B cell (primary cell): ENCODE measurements around the gene CEACAM19. TPM values are rescaled to one million over a fixed set of nuclear protein-coding genes. Genes with fewer than 3 reads are reported as not detected.
"Not testable (repeated sequence)": the region's sequence is repeated elsewhere in the genome, so short reads cannot be mapped to it uniquely, and the experiment has no call there.

Experiments used
- ATAC-seq: fragments of 200-7000 bp; cut with Tn5 transposase; one replicate; pipeline ENCODE4 v1.10.0; 2021; ENCODE audit warnings: low read depth, mild to moderate bottlenecking, moderate number of reproducible peaks, moderate library complexity
- CTCF ChIA-PET: fragments of 350-600 bp; sonication (Branson Sonifier 250); formaldehyde crosslinking; loops from one replicate; lab custom pipeline; 2021; ENCODE audit warnings: antibody characterized with exemption, inconsistent platforms; lab: Charles Lee
- POLR2A ChIA-PET: fragments of 350-600 bp; sonication (Branson Sonifier 250); formaldehyde crosslinking; loops from one replicate; lab custom pipeline; 2021; ENCODE audit warnings: antibody characterized with exemption; lab: Charles Lee
- DNase-seq: peaks from one replicate; pipeline ENCODE4 v3.0.0; 2013
- H2AFZ ChIP-seq: 2 replicates; pipeline ENCODE4 v1.6.1; 2012; ENCODE audit warnings: mild to moderate bottlenecking, low read depth, low read length; ENCODE audit not compliant: insufficient read depth, poor library complexity, severe bottlenecking
- H3K27ac ChIP-seq, 2 donors: 1 replicate in 1 of 2; 2 replicates in 1 of 2; pipeline ENCODE4 v1.5.1; 2012 to 2013; ENCODE audit warnings: low read length in 2 of 2, mild to moderate bottlenecking in 2 of 2, moderate library complexity in 1 of 2
- H3K27me3 ChIP-seq, 4 experiments: fragments of 200-600 bp in 1 of 4; sonication (generic) in 1 of 4; replicated peaks in 1 of 4; 1 replicate in 2 of 4; 2 replicates in 2 of 4; pipeline versions ENCODE4 v1.6.1 to v1.7.0; 2013 to 2016; ENCODE audit warnings: low read length in 3 of 4, mild to moderate bottlenecking in 2 of 4, mixed read lengths in 1 of 4, moderate library complexity in 1 of 4; ENCODE audit not compliant: insufficient read depth in 4 of 4, control insufficient read depth in 3 of 4; ENCODE audit errors: control extremely low read depth in 1 of 4
- H3K36me3 ChIP-seq, 2 experiments: replicated peaks in 1 of 2; 1 replicate in 1 of 2; 2 replicates in 1 of 2; pipeline versions ENCODE4 v1.6.1 to v1.7.1; 2013; ENCODE audit warnings: low read length in 1 of 2; ENCODE audit not compliant: insufficient read depth in 2 of 2, control insufficient read depth in 1 of 2; ENCODE audit errors: control extremely low read depth in 1 of 2, extremely low read depth in 1 of 2
- H3K4me1 ChIP-seq, 2 donors: fragments of 200-600 bp in 1 of 2; sonication (generic) in 1 of 2; 1 replicate in 1 of 2; 2 replicates in 1 of 2; pipeline versions ENCODE4 v1.5.1 to v1.6.1; 2013 to 2017; ENCODE audit warnings: low read length in 2 of 2; ENCODE audit not compliant: control insufficient read depth in 2 of 2, insufficient read depth in 2 of 2
- H3K4me2 ChIP-seq: replicated peaks from 2 replicates; pipeline ENCODE3; 2012; ENCODE audit warnings: mild to moderate bottlenecking, low read depth, low read length; ENCODE audit not compliant: poor library complexity, severe bottlenecking
- H3K4me3 ChIP-seq, 5 experiments: fragments of 200-600 bp in 1 of 5; sonication (generic) in 1 of 5; 1 replicate in 3 of 5; 2 replicates in 2 of 5; pipeline versions ENCODE4 v1.5.1 to v1.7.0; 2011 to 2016; ENCODE audit warnings: low read length in 4 of 5, mild to moderate bottlenecking in 4 of 5, low read depth in 2 of 5, control low read depth in 1 of 5, moderate library complexity in 1 of 5; ENCODE audit not compliant: insufficient read depth in 1 of 5; ENCODE audit errors: control extremely low read depth in 1 of 5, extremely low read depth in 1 of 5
- H3K79me2 ChIP-seq: fragments of 200-600 bp; sonication (generic); one replicate; pipeline ENCODE4 v1.6.0; 2016; ENCODE audit warnings: low read length; ENCODE audit not compliant: control insufficient read depth, insufficient read depth
- H3K9ac ChIP-seq: fragments of 200-600 bp; sonication (generic); 2 replicates; pipeline ENCODE4 v1.6.1; 2017; ENCODE audit warnings: mild to moderate bottlenecking, low read length, moderate library complexity
- H3K9me3 ChIP-seq, 3 donors: one replicate each; pipeline versions ENCODE4 v1.6.1 to v1.7.1; 2013; ENCODE audit warnings: low read length in 2 of 3; ENCODE audit not compliant: control insufficient read depth in 2 of 3, insufficient read depth in 1 of 3; ENCODE audit errors: control extremely low read depth in 1 of 3
- H4K20me1 ChIP-seq: 2 replicates; pipeline ENCODE4 v1.6.0; 2012; ENCODE audit warnings: mild to moderate bottlenecking, low read length; ENCODE audit not compliant: insufficient read depth, control insufficient read depth, poor library complexity, severe bottlenecking
- H3K27ac Mint-ChIP-seq: one replicate; pipeline ENCODE4 v1.8.0; 2021; ENCODE audit warnings: mixed read lengths
- H3K27me3 Mint-ChIP-seq: one replicate; pipeline ENCODE4 v1.8.0; 2021; ENCODE audit warnings: mixed read lengths
- H3K4me1 Mint-ChIP-seq: one replicate; pipeline ENCODE4 v1.8.0; 2021; ENCODE audit warnings: mixed read lengths
- H3K4me3 Mint-ChIP-seq: one replicate; pipeline ENCODE4 v1.8.0; 2021; ENCODE audit warnings: mixed read lengths
- H3K9me3 Mint-ChIP-seq: one replicate; pipeline ENCODE4 v1.8.0; 2022; ENCODE audit warnings: mixed read lengths; ENCODE audit not compliant: insufficient read depth
- EZH2 ChIP-seq: IDR thresholded peaks from 2 replicates; pipeline ENCODE4 v1.6.1; 2012; ENCODE audit warnings: borderline replicate concordance, low read depth, mild to moderate bottlenecking, moderate library complexity, low read length; ENCODE audit not compliant: insufficient read depth, poor library complexity, severe bottlenecking
- WGBS: methylation state at CpG from one replicate; pipeline ENCODE4 v1.1.5; 2013; ENCODE audit warnings: missing lambda C conversion rate; ENCODE audit not compliant: insufficient coverage; 5-methylcytosine and 5-hydroxymethylcytosine counted together
- intact Hi-C: fragments of 100-400 bp; cut with micrococcal nuclease; formaldehyde crosslinking; loops from one replicate; pipeline ENCODE4 v1.10.0; 2022
- polyA plus RNA-seq: library from polyadenylated mRNA; depleted of rRNA; stranded (reverse); fragments of >200 nt; gene quantifications from 2 replicates; pipeline ENCODE4 v1.2.3, GENCODE V29; 2012
- total RNA-seq, 2 donors: library from RNA; stranded (reverse); fragments of 120-200 nt in 1 of 2; gene quantifications; 1 replicate in 1 of 2; 2 replicates in 1 of 2; pipeline versions ENCODE4 v1.2.3 to v1.2.4, GENCODE V29; 2013 to 2022
- TF ChIP-seq, protein P1 (sequence below): fragments of 200-600 bp; IDR thresholded peaks from one replicate; pipeline ENCODE4 v1.8.0; 2022; ENCODE audit warnings: antibody characterized with exemption, mild to moderate bottlenecking

CEACAM19 gene
- total and polyA plus RNA-seq, 2 donors (not counting 1 experiment from before 2014, with no cell fraction given): not detected

- TF ChIP-seq, protein P1, sequence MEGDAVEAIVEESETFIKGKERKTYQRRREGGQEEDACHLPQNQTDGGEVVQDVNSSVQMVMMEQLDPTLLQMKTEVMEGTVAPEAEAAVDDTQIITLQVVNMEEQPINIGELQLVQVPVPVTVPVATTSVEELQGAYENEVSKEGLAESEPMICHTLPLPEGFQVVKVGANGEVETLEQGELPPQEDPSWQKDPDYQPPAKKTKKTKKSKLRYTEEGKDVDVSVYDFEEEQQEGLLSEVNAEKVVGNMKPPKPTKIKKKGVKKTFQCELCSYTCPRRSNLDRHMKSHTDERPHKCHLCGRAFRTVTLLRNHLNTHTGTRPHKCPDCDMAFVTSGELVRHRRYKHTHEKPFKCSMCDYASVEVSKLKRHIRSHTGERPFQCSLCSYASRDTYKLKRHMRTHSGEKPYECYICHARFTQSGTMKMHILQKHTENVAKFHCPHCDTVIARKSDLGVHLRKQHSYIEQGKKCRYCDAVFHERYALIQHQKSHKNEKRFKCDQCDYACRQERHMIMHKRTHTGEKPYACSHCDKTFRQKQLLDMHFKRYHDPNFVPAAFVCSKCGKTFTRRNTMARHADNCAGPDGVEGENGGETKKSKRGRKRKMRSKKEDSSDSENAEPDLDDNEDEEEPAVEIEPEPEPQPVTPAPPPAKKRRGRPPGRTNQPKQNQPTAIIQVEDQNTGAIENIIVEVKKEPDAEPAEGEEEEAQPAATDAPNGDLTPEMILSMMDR: no peak
- TF ChIP-seq EZH2: no peak
- H3K4me3 ChIP-seq: no peak overlapping the region
- ATAC-seq (no peak), DNase-seq (no peak)
- H2AFZ ChIP-seq: no peak overlapping the region
- no peaks in the 10 kb centered on the region for H3K9me3 Mint-ChIP-seq
- no peaks in the 10 kb centered on the region for H3K36me3 ChIP-seq
- H3K4me2 ChIP-seq: no peak overlapping the region
- H3K4me3 Mint-ChIP-seq: no peak overlapping the region
- H3K9me3 ChIP-seq: peaks cover 0 to under 1% (median 0%) of the 10 kb centered on the region in 3 donors
- no peak overlapping the region for H3K27ac Mint-ChIP-seq
- 97% methylated on average over 5 of the region's 6 CpGs for WGBS
- H3K4me1 ChIP-seq: peaks cover 22 to 38% of the 10 kb centered on the region in 2 donors
- no peaks in the 10 kb centered on the region for H3K27me3 Mint-ChIP-seq
- POLR2A ChIA-PET: interaction anchor here (1.5 to 4.1 kb wide), 2 partner anchors 31 to 50 kb away, joined by 4 to 18 read pairs; no protein-coding TSS in a partner anchor
- CTCF ChIA-PET: interaction anchor here (0.8 to 11.7 kb wide), 4 partner anchors 31 to 63 kb away, joined by 3 to 591 read pairs (median 86); partner anchors contain the start of genes BCL3 and CBLC
- no peak overlapping the region for H3K9ac ChIP-seq
- H4K20me1 ChIP-seq: no peaks in the 10 kb centered on the region
- intact Hi-C loops: loop anchor here (5.0 to 10.0 kb wide), 2 partner anchors 34 to 124 kb away; partner anchors contain the start of gene NECTIN2
- H3K79me2 ChIP-seq: no peaks in the 10 kb centered on the region
- H3K27ac ChIP-seq: no peak overlapping the region
- H3K4me1 Mint-ChIP-seq: peaks cover 32% of the 10 kb centered on the region
- H3K27me3 ChIP-seq: no peaks in the 10 kb centered on the region
Measured at GRCh38 chr19:44720945-44721344, 49.7 kb downstream of the CEACAM19 start.

DNA sequence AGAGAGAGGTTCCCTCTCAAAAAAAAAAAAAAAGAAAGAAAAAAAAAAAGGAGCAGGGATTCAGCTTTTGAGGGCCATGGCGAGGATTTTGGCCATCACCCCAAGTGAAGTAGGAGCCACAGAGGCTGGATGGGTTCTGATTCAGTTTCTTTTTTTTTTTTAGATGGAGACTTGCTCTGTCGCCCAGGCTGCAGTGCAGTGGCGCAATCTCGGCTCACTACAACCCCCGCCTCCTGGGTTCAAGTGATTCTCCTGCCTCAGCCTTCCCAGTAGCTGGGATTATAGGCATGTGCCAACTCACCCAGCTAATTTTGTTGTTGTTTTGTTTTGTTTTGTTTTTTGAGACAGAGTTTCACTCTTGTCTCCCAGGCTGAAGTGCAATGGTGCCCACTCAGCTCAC is 50.1 kb downstream of the CEACAM19 start:
- not testable (repeated sequence) for H2AFZ ChIP-seq, H3K9ac ChIP-seq, H3K27ac Mint-ChIP-seq, H3K27me3 Mint-ChIP-seq, H3K4me2 ChIP-seq, H3K27ac ChIP-seq, H3K9me3 ChIP-seq, ATAC-seq, H3K79me2 ChIP-seq, H3K4me3 ChIP-seq, H3K27me3 ChIP-seq, H4K20me1 ChIP-seq, H3K9me3 Mint-ChIP-seq, H3K4me3 Mint-ChIP-seq, DNase-seq, H3K36me3 ChIP-seq
- H3K4me1 ChIP-seq: peaks cover 22 to 38% of the 10 kb centered on the region in 2 donors
- POLR2A ChIA-PET: interaction anchor here (1.5 to 4.1 kb wide), 2 partner anchors 31 to 49 kb away, joined by 4 to 18 read pairs; no protein-coding TSS in a partner anchor
- peaks cover 32% of the 10 kb centered on the region for H3K4me1 Mint-ChIP-seq
- intact Hi-C loops: loop anchor here (5.0 to 10.0 kb wide), 2 partner anchors 34 to 123 kb away; partner anchors contain the start of gene NECTIN2
- CTCF ChIA-PET: interaction anchor here (0.8 to 11.7 kb wide), 4 partner anchors 30 to 62 kb away, joined by 3 to 591 read pairs (median 86); partner anchors contain the start of genes BCL3 and CBLC
- WGBS: 86% methylated on average over 4 of the region's 5 CpGs
